Stimulated activated naive CD4-positive, alpha-beta T cell (primary cell): ENCODE results near the gene GOLGA8H.
"Not testable (repeated sequence)": the region's sequence is repeated elsewhere in the genome, so short reads cannot be mapped to it uniquely, and the experiment has no call there.

Experiments
- DNase-seq, 6 experiments: peaks; one replicate each; lab custom pipeline; 2025; lab: John Stamatoyannopoulos, UW

Gene GOLGA8H

GRCh38 chr15:30603796-30604195 lies at the start of gene GOLGA8H:
Gene GOLGA8H (plus strand): TSS chr15:30604028. CDS start chr15:30604126, 98 bp downstream.
- DNase-seq, result not testable (repeated sequence)

- not testable (repeated sequence) for DNase-seq
Observed at GRCh38 chr15:30566949-30567348, 36.9 kb upstream of the GOLGA8H start.

GRCh38 chr15:30573012-30573491 lies 30.8 kb upstream of the GOLGA8H start:
- not testable (repeated sequence) for DNase-seq

GRCh38 chr15:30579394-30579970 lies 24.3 kb upstream of the GOLGA8H start:
- DNase-seq, result not testable (repeated sequence)

- DNase-seq, result not testable (repeated sequence)
Observed at GRCh38 chr15:30580716-30581115, 23.1 kb upstream of the GOLGA8H start.

GRCh38 chr15:30598953-30599352 lies 4.9 kb upstream of the GOLGA8H start:
- DNase-seq, result not testable (repeated sequence)

- DNase-seq, result not testable (repeated sequence)
Observed at GRCh38 chr15:30612271-30612670, 8.4 kb downstream of the GOLGA8H start.

GRCh38 chr15:30621342-30621741 lies 17.5 kb downstream of the GOLGA8H start:
- DNase-seq, result not testable (repeated sequence)

- DNase-seq, result not testable (repeated sequence)
Observed at GRCh38 chr15:30625436-30626193, 21.8 kb downstream of the GOLGA8H start, which contains the start of gene ARHGAP11B. Gene ARHGAP11B (plus strand): TSS chr15:30626128.

GRCh38 chr15:30626194-30626565 lies 22.4 kb downstream of the GOLGA8H start:
- DNase-seq, result not testable (repeated sequence)

- not testable (repeated sequence) for DNase-seq
Observed at GRCh38 chr15:30626632-30627031, 22.8 kb downstream of the GOLGA8H start.

- DNase-seq, result no peak
Observed at GRCh38 chr15:30650012-30650929, 46.4 kb downstream of the GOLGA8H start.

- DNase-seq, result peak in 2 of 6 experiments; percentile 17 to 20
Observed at GRCh38 chr15:30661154-30661553, 57.3 kb downstream of the GOLGA8H start.
